A673 (cell line): ENCODE data around the gene DPYSL5.

ENCODE experiments used
- EZH2 ChIP-seq: fragments of 200-600 bp; sonication (generic); IDR thresholded peaks from 2 replicates; pipeline ENCODE4 v1.6.1; 2017; ENCODE audit warnings: borderline replicate concordance, low read depth, mild to moderate bottlenecking, mixed read lengths, antibody characterized with exemption, low read length; ENCODE audit not compliant: poor library complexity, severe bottlenecking
- TF ChIP-seq, protein P1 (sequence below): fragments of 300-800, 200-600 bp; sonication (generic); conservative IDR thresholded peaks from 2 replicates; pipeline ENCODE4 v1.5.1; 2017; ENCODE audit warnings: low read depth, mild to moderate bottlenecking, antibody characterized with exemption, low read length, moderate library complexity, mixed read lengths

DNA sequence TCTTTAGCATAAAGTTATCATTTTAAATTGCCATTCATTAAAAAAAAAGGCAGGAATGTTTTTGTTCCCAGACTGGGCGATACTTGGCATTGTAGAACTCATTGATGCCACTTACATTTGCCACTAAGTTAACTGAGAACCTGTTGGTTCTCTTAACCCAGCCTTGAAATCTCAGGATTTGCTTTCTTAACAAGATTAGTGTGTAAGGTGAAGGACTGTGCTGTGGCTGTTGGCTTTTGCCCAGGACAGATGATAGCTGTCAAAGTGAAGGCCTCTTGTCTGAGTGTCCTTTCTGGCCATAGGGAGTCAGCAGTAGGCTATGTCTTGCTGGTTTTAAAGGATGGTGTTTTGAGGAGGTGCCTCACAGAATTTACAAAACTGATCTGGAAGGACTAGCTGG is 2.6 kb downstream of the DPYSL5 start:
- TF ChIP-seq, protein P1, sequence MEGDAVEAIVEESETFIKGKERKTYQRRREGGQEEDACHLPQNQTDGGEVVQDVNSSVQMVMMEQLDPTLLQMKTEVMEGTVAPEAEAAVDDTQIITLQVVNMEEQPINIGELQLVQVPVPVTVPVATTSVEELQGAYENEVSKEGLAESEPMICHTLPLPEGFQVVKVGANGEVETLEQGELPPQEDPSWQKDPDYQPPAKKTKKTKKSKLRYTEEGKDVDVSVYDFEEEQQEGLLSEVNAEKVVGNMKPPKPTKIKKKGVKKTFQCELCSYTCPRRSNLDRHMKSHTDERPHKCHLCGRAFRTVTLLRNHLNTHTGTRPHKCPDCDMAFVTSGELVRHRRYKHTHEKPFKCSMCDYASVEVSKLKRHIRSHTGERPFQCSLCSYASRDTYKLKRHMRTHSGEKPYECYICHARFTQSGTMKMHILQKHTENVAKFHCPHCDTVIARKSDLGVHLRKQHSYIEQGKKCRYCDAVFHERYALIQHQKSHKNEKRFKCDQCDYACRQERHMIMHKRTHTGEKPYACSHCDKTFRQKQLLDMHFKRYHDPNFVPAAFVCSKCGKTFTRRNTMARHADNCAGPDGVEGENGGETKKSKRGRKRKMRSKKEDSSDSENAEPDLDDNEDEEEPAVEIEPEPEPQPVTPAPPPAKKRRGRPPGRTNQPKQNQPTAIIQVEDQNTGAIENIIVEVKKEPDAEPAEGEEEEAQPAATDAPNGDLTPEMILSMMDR, result no peak
- TF ChIP-seq EZH2, result no peak
